ENCODE results near the gene CWC22.

GRCh38 chr2:180003073-180003472 is 4.0 kb downstream of the CWC22 start:
- TF ChIP-seq POLR2AphosphoS5 (IDR thresholded peaks at IDR 0.05; ENCODE audit: borderline replicate concordance, low read depth, low read length) (no peak), EZH2 (IDR thresholded peaks at IDR 0.05) (no peak), FOXP2 (optimal IDR thresholded peaks at IDR 0.05; ENCODE audit: control extremely low read depth, extremely low read length, insufficient read depth) (no peak)
